ENCODE measurements around the gene OR2AJ1.
A peak's percentile ranks its signal among the peaks of the same experiment; 100 is the strongest.

The OR2AJ1 gene

DNA sequence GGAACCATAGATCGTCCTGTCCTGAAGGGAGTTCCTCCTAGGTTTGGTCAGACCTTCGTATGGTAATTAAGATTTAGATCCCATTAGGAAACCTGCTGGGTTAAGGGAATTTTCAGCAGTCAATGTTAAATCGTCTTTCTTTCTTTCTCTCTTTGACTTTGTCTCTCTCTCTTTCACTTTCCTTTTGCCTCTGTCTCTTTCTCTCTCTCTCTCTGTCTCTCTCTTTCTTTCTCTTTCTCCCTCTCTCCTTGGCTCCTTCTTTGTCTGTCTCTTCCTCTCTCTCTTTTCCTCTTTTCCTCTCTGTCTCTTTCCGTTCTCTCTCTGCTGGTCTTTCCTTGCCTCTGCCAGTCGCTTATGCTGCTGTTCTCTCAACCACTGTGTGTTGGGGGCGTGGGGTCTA, 20.6 kb upstream of the OR2AJ1 start:
- Histone ChIP-seq H3K36me3 (replicated peaks) (no peaks in the 10 kb centered on the region), H3K27ac (no peak overlapping the region), H3K27me3 (replicated peaks) (no peaks in the 10 kb centered on the region), H3K4me3 (ENCODE audit: low read depth, low read length) (no peak overlapping the region)
- DNase-seq = no peak
- in situ Hi-C loops (cut with HindIII; ENCODE audit: low pct_ligation_motif_present, low sequenced_read_pairs) = no loop called here
- TF ChIP-seq, protein P1, sequence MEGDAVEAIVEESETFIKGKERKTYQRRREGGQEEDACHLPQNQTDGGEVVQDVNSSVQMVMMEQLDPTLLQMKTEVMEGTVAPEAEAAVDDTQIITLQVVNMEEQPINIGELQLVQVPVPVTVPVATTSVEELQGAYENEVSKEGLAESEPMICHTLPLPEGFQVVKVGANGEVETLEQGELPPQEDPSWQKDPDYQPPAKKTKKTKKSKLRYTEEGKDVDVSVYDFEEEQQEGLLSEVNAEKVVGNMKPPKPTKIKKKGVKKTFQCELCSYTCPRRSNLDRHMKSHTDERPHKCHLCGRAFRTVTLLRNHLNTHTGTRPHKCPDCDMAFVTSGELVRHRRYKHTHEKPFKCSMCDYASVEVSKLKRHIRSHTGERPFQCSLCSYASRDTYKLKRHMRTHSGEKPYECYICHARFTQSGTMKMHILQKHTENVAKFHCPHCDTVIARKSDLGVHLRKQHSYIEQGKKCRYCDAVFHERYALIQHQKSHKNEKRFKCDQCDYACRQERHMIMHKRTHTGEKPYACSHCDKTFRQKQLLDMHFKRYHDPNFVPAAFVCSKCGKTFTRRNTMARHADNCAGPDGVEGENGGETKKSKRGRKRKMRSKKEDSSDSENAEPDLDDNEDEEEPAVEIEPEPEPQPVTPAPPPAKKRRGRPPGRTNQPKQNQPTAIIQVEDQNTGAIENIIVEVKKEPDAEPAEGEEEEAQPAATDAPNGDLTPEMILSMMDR (IDR thresholded peaks at IDR 0.05; ENCODE audit: low read depth, low read length, missing control alignments) = no peak

DNA sequence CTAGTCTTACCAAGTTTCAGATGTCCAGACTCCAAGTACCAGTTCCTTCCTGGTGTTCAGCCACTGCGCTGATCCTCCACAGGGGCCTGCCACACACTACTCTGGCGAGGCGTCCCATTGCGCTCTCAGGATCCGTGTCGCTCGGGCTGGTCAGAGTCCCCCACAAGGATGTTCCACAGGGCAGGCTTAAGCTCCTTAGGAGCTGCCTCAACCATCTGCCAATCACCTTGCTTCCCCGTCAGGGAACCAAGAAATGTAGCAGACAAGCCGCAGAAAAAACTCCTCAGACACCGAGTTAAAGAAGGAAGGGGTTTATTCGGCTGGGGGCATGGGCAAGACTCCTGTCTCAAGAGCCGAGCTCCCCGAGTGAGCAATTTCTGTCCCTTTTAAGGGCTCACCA, 19.5 kb upstream of the OR2AJ1 start:
- Histone ChIP-seq H3K27ac (no peak overlapping the region), H3K36me3 (replicated peaks) (no peaks in the 10 kb centered on the region), H3K27me3 (replicated peaks) (no peaks in the 10 kb centered on the region), H3K4me3 (ENCODE audit: low read depth, low read length) (no peak overlapping the region)
- DNase-seq = no peak
- in situ Hi-C loops (cut with HindIII; ENCODE audit: low pct_ligation_motif_present, low sequenced_read_pairs) = no loop called here
- TF ChIP-seq, protein P1 (IDR thresholded peaks at IDR 0.05; ENCODE audit: low read depth, low read length, missing control alignments) = no peak

DNA sequence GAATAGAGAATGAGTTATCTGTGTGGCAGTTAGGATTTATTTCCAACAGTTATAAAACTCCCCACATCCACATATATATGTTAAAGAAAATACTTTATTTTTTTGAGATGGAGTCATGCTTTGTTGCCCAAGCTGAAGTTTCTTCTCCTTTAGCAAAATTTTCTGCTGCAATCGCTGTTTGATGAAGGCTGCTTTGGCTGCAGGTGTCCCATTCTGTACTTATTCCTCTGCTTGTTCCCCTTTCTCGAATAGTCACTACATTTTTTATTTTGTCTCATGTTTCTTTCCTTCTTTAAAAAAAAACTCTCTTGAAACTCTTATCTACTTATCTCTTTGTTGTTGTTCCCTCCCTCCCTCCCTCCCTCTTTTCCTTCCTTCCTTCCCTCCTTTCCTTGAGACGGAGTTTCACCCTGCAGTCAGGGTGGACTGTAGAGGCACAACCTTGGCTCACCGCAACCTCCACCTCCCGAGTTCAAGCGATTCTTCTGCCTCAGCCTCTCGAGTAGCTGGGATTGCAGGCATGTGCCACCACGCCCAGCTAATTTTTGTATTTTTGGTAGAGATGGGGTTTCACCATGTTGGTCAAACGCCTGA, 18.7 kb upstream of the OR2AJ1 start:
- DNase-seq = no peak
- in situ Hi-C loops (cut with HindIII; ENCODE audit: low pct_ligation_motif_present, low sequenced_read_pairs) = no loop called here
- Histone ChIP-seq H3K36me3 (replicated peaks) (no peaks in the 10 kb centered on the region), H3K4me3 (ENCODE audit: low read depth, low read length) (peak overlapping the region; percentile 1), H3K27me3 (replicated peaks) (no peaks in the 10 kb centered on the region), H3K27ac (no peak overlapping the region)
- TF ChIP-seq, protein P1 (IDR thresholded peaks at IDR 0.05; ENCODE audit: low read depth, low read length, missing control alignments) = no peak

DNA sequence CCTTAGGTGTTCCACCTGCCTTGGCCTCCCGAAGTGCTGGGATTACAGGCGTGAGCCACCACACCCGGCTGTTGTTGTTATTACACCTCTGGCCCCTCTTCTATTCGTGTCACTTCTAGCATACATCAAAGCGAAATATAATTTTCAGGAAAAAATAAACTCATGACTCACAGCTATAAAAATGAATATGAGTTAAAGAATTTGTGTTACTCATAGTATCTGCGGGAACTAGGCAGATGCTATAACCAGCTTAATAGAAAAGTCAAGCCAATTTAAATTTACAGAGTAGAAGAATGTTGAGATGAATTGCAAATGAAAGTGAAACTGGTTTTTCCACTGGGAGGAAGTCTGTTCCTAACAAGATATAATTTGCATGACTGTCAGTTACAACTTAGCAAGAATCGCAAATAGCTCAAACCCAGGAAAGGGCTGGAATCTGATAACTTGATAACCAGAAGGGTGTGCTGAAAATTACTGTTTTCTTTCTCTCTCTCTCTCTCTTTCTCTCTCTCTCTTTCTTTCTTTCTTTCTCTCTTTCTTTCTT, 18.1 kb upstream of the OR2AJ1 start:
- no peaks in the 10 kb centered on the region for H3K27me3 ChIP-seq (replicated peaks)
- TF ChIP-seq, protein P1 (IDR thresholded peaks at IDR 0.05; ENCODE audit: low read depth, low read length, missing control alignments) = no peak
- in situ Hi-C loops (cut with HindIII; ENCODE audit: low pct_ligation_motif_present, low sequenced_read_pairs) = no loop called here
- H3K27ac ChIP-seq = no peak overlapping the region
- H3K4me3 ChIP-seq (ENCODE audit: low read depth, low read length) = peak overlapping the region; percentile 9
- DNase-seq = no peak
- no peaks in the 10 kb centered on the region for H3K36me3 ChIP-seq (replicated peaks)

DNA sequence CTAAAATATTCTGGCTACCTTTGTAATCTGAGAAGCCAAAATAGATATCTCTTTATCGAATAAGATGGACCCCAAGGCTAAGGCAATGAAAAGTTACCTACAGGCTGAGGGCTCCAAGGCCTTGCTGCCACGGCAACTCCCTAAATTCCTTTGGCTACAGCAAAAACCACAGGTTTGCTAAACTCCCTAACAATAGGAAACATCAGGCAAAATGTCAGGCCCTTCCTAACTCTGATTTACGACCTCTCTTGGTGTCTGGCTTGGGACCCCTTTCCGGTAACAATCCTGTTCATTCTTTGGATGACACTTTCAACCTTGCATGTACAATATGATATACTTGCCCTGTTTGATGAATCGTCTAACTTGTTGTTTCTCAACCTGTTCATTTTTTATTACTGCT, 15.9 kb upstream of the OR2AJ1 start:
- Histone ChIP-seq H3K36me3 (replicated peaks) (no peaks in the 10 kb centered on the region), H3K27me3 (replicated peaks) (no peaks in the 10 kb centered on the region), H3K4me3 (ENCODE audit: low read depth, low read length) (no peak overlapping the region), H3K27ac (no peak overlapping the region)
- TF ChIP-seq, protein P1 (IDR thresholded peaks at IDR 0.05; ENCODE audit: low read depth, low read length, missing control alignments) = no peak
- DNase-seq = no peak
- in situ Hi-C loops (cut with HindIII; ENCODE audit: low pct_ligation_motif_present, low sequenced_read_pairs) = no loop called here

DNA sequence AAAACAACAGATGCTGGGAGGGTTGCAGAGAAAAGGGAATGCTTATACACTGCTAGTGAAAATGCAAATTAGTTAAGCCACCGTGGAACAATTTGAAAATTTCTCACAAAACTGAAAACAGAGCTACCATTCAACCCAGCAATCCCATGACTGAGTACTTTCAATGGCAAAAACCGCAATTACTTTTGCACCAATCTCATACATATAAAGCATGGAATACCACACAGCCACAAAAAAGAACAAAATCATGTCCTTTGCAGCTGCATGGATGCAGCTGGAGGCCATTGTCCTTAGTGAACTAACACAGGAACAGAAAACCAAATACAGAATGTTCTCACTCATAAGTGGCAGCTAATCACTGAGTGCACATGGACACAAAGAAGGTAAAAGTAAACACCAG, 10.9 kb upstream of the OR2AJ1 start:
- Histone ChIP-seq H3K27ac (no peak overlapping the region), H3K27me3 (replicated peaks) (no peaks in the 10 kb centered on the region), H3K36me3 (replicated peaks) (no peaks in the 10 kb centered on the region), H3K4me3 (ENCODE audit: low read depth, low read length) (no peak overlapping the region)
- DNase-seq = no peak
- TF ChIP-seq, protein P1 (IDR thresholded peaks at IDR 0.05; ENCODE audit: low read depth, low read length, missing control alignments) = no peak
- in situ Hi-C loops (cut with HindIII; ENCODE audit: low pct_ligation_motif_present, low sequenced_read_pairs) = no loop called here
